Smooth muscle cell of the umbilical artery (primary cell): Measurements from ENCODE around the gene ZBTB8B. TPM values are rescaled to one million over a fixed set of nuclear protein-coding genes. Genes with fewer than 3 reads are reported as not detected.

Source experiments
- total RNA-seq: library from RNA; depleted of rRNA; stranded (reverse); fragments of >200 nt; gene quantifications from 2 replicates; pipeline ENCODE4 v1.2.3, GENCODE V29; 2014

Gene ZBTB8B
- under 0.01 TPM in 2 replicates for total RNA-seq

DNA sequence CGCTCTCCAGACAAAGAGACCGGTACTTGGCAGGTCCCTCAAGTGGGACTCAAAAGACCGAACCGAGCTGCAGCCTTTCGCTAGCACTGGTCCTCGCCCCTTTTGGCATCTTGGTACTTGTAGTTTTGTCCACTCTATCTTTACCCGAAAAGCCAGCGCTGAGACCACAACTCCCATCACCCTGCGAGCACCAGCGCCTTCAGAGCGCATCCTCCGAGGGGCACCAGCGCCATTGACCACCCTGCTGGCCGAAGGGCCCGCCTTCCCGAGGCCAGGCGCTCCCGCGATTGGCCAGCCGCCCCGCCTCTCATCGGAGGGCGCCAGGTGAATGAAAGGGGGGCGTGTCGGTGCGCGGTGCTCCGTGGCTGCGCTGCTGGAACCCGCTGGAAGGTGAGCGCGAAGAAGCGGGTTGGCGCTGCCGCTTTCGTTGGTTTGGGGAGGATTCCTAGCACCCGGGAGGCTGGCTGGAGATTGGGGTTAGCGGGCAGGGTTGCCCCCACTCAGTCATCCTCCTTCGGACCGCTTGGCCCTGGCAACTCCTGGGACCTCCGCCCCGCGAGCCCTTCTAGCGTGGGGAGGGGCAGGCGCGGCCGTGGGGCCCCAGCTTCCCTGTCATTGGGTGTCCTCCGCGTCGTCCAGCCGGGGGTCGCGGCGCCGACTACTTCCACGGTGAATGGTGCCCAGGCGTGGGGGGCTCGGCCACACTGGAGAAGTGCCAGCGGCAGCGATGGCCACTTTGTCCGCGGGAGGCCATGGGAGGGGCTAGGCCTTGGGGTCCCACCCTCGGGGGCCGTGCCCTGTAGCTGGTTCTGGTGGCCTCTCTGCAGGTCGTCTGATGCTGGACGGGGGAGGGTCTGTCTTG, at the start of gene ZBTB8B:
Gene ZBTB8B (plus strand): TSS at position 357 of the 862 bp plus-strand sequence. CDS start 5,553 bp downstream, outside the sequence.

Other genes with a start within 250 kb of the ZBTB8B start
- gene TMEM234, start 242.7 kb upstream of the ZBTB8B start, total RNA-seq: 17.0 and 18.1 TPM in 2 replicates
- 278 and 316 TPM in 2 replicates for gene EIF3I, start 242.7 kb upstream of the ZBTB8B start, total RNA-seq
- 0.78 TPM in 1 of 2 replicates, not detected in the other for gene FAM167B, start 217.8 kb upstream of the ZBTB8B start, total RNA-seq
- gene LCK, start 213.8 kb upstream of the ZBTB8B start, total RNA-seq: not detected in 2 replicates
- gene HDAC1, start 173.0 kb upstream of the ZBTB8B start, total RNA-seq: 75.1 and 78.2 TPM in 2 replicates
- gene MARCKSL1, start 128.8 kb upstream of the ZBTB8B start, total RNA-seq: 28.5 and 46.6 TPM in 2 replicates
- 0.83 and 1.2 TPM in 2 replicates for gene FAM229A, start 102.6 kb upstream of the ZBTB8B start, total RNA-seq
- gene TSSK3, start 102.5 kb upstream of the ZBTB8B start, total RNA-seq: 0.30 TPM in 1 of 2 replicates, not detected in the other
- gene BSDC1, start 70.6 kb upstream of the ZBTB8B start, total RNA-seq: 71.9 and 76.3 TPM in 2 replicates
- 7.2 and 8.0 TPM in 2 replicates for gene ZBTB8A, start 74.4 kb downstream of the ZBTB8B start, total RNA-seq
- gene ZBTB8OS, start 185.5 kb downstream of the ZBTB8B start, total RNA-seq: 34.0 and 44.2 TPM in 2 replicates
- 113 and 139 TPM in 2 replicates for gene RBBP4, start 186.1 kb downstream of the ZBTB8B start, total RNA-seq
- 44.5 and 61.5 TPM in 2 replicates for gene SYNC, start 237.7 kb downstream of the ZBTB8B start, total RNA-seq